Activated T-cell treated with anti-CD3 and anti-CD28 coated beads, Interleukin-2, amount 50 U/mL, for 1 hour (primary cell): Measurements from ENCODE around the gene CYP8B1.

Experiments
- DNase-seq: peaks from one replicate; pipeline ENCODE4 v3.0.0-alpha.2; 2020

Gene CYP8B1

GRCh38 chr3:42875325-42876151, at the start of gene CYP8B1:
Gene CYP8B1 (minus strand): TSS chr3:42875879. CDS start chr3:42875816, 63 bp downstream.
- no peak for DNase-seq

- DNase-seq = no peak
Observed at GRCh38 chr3:42923606-42924005, 47.9 kb upstream of the CYP8B1 start.

GRCh38 chr3:42914771-42915515, 39.3 kb upstream of the CYP8B1 start:
- DNase-seq = no peak

GRCh38 chr3:42911551-42911950, 35.9 kb upstream of the CYP8B1 start:
- DNase-seq = no peak

GRCh38 chr3:42908675-42909074, 33.0 kb upstream of the CYP8B1 start:
- DNase-seq = no peak

- no peak for DNase-seq
Observed at GRCh38 chr3:42906848-42907183, 31.1 kb upstream of the CYP8B1 start.

- peak; percentile 30 for DNase-seq
Observed at GRCh38 chr3:42906070-42906847, 30.6 kb upstream of the CYP8B1 start, which contains the start of gene ZNF662. Gene ZNF662 (plus strand): TSS chr3:42906142. CDS start chr3:42908115, 1,973 bp downstream.

- no peak for DNase-seq
Observed at GRCh38 chr3:42905740-42906069, 30.0 kb upstream of the CYP8B1 start.

GRCh38 chr3:42904076-42904475, 28.4 kb upstream of the CYP8B1 start:
- DNase-seq = no peak

- no peak for DNase-seq
Observed at GRCh38 chr3:42902257-42902656, 26.6 kb upstream of the CYP8B1 start.

- no peak for DNase-seq
Observed at GRCh38 chr3:42901073-42901415, 25.4 kb upstream of the CYP8B1 start.

- no peak for DNase-seq
Observed at GRCh38 chr3:42900226-42901072, 24.8 kb upstream of the CYP8B1 start.

- DNase-seq = no peak
Observed at GRCh38 chr3:42898896-42899675, 23.4 kb upstream of the CYP8B1 start.

- no peak for DNase-seq
Observed at GRCh38 chr3:42895580-42895868, 19.8 kb upstream of the CYP8B1 start.

- DNase-seq = no peak
Observed at GRCh38 chr3:42894698-42895579, 19.3 kb upstream of the CYP8B1 start.

GRCh38 chr3:42892807-42893206, 17.1 kb upstream of the CYP8B1 start:
- no peak for DNase-seq

GRCh38 chr3:42892169-42892568, 16.5 kb upstream of the CYP8B1 start:
- no peak for DNase-seq

- no peak for DNase-seq
Observed at GRCh38 chr3:42891042-42891441, 15.4 kb upstream of the CYP8B1 start.

GRCh38 chr3:42887084-42887483, 11.4 kb upstream of the CYP8B1 start:
- DNase-seq = no peak

GRCh38 chr3:42886294-42886822, 10.7 kb upstream of the CYP8B1 start:
- no peak for DNase-seq

GRCh38 chr3:42884324-42884723, 8.6 kb upstream of the CYP8B1 start:
- DNase-seq = no peak
